Measurements from ENCODE around the gene KCNC1.

KCNC1 gene

GRCh38 chr11:17734418-17734911, at the start of gene KCNC1:
Gene KCNC1, plus strand, starts transcription at chr11:17734781. Its CDS starts 1,222 bp downstream, at chr11:17736003.
- in situ Hi-C loops (cut with MboI; ENCODE audit: low sequenced_read_pairs) = loop anchor here (25.0 kb wide), 1 partner anchor 253 kb away; no protein-coding TSS in a partner anchor

GRCh38 chr11:17686231-17686980, 48.2 kb upstream of the KCNC1 start:
- in situ Hi-C loops (cut with MboI; ENCODE audit: low sequenced_read_pairs) = no loop called here

GRCh38 chr11:17687946-17688670, 46.5 kb upstream of the KCNC1 start:
- in situ Hi-C loops (cut with MboI; ENCODE audit: low sequenced_read_pairs) = no loop called here

GRCh38 chr11:17691550-17691949, 43.0 kb upstream of the KCNC1 start:
- in situ Hi-C loops (cut with MboI; ENCODE audit: low sequenced_read_pairs) = no loop called here

GRCh38 chr11:17691976-17692375, 42.6 kb upstream of the KCNC1 start:
- in situ Hi-C loops (cut with MboI; ENCODE audit: low sequenced_read_pairs) = no loop called here

- in situ Hi-C loops (cut with MboI; ENCODE audit: low sequenced_read_pairs) = no loop called here
Observed at GRCh38 chr11:17692931-17693330, 41.6 kb upstream of the KCNC1 start.

GRCh38 chr11:17693531-17693930, 41.0 kb upstream of the KCNC1 start:
- in situ Hi-C loops (cut with MboI; ENCODE audit: low sequenced_read_pairs) = no loop called here

- in situ Hi-C loops (cut with MboI; ENCODE audit: low sequenced_read_pairs) = no loop called here
Observed at GRCh38 chr11:17694494-17695110, 40.0 kb upstream of the KCNC1 start.

GRCh38 chr11:17695454-17696441, 38.8 kb upstream of the KCNC1 start:
- in situ Hi-C loops (cut with MboI; ENCODE audit: low sequenced_read_pairs) = no loop called here

- in situ Hi-C loops (cut with MboI; ENCODE audit: low sequenced_read_pairs) = no loop called here
Observed at GRCh38 chr11:17696741-17697140, 37.8 kb upstream of the KCNC1 start.

- in situ Hi-C loops (cut with MboI; ENCODE audit: low sequenced_read_pairs) = no loop called here
Observed at GRCh38 chr11:17697175-17697949, 37.2 kb upstream of the KCNC1 start.

GRCh38 chr11:17699147-17700114, 35.1 kb upstream of the KCNC1 start:
- in situ Hi-C loops (cut with MboI; ENCODE audit: low sequenced_read_pairs) = no loop called here

- in situ Hi-C loops (cut with MboI; ENCODE audit: low sequenced_read_pairs) = no loop called here
Observed at GRCh38 chr11:17700991-17701390, 33.6 kb upstream of the KCNC1 start.

GRCh38 chr11:17702876-17703275, 31.7 kb upstream of the KCNC1 start:
- in situ Hi-C loops (cut with MboI; ENCODE audit: low sequenced_read_pairs) = no loop called here

GRCh38 chr11:17703951-17704350, 30.6 kb upstream of the KCNC1 start:
- in situ Hi-C loops (cut with MboI; ENCODE audit: low sequenced_read_pairs) = no loop called here

- in situ Hi-C loops (cut with MboI; ENCODE audit: low sequenced_read_pairs) = no loop called here
Observed at GRCh38 chr11:17707830-17708229, 26.8 kb upstream of the KCNC1 start.

GRCh38 chr11:17711836-17712235, 22.7 kb upstream of the KCNC1 start:
- in situ Hi-C loops (cut with MboI; ENCODE audit: low sequenced_read_pairs) = no loop called here

GRCh38 chr11:17713851-17714250, 20.7 kb upstream of the KCNC1 start:
- in situ Hi-C loops (cut with MboI; ENCODE audit: low sequenced_read_pairs) = no loop called here

Measured in HL-60/S4 treated with retinoic acid at 250 ng/mL for 4 days and 3 days (cell line).